ENCODE measurements around the gene FBXO3.
A peak's percentile ranks its signal among the peaks of the same experiment; 100 is the strongest.

FBXO3 gene

DNA sequence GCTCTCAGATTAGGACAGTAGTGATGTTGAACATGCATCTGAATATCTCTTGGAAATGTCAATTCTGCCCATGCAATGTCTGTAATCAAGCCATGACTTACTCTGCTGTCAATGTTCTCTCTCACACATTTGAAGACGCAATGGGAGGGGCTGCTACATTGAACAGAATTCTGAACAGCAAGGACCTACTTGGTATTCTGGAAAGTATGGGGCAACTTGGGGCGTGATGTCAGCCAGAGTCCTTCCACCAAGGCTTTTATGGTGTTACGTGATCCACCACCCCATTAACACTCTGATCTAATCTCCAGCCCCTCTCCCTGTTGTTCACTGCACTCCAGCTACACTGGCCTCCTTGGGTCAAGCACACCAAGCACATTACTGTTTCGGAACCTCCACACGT is 31.0 kb downstream of the FBXO3 start:
- no peak overlapping the region for H3K4me2 ChIP-seq (ENCODE audit: low read depth, low read length, poor library complexity, severe bottlenecking)
- no peaks in the 10 kb centered on the region for H3K4me1 ChIP-seq (ENCODE audit: insufficient read depth, low read length, poor library complexity, severe bottlenecking)
- no peak overlapping the region for H3K4me3 ChIP-seq (ENCODE audit: low read length, poor library complexity, severe bottlenecking)
- H4K20me1 ChIP-seq (ENCODE audit: insufficient read depth, low read length, poor library complexity, severe bottlenecking), result no peaks in the 10 kb centered on the region
- H3F3A ChIP-seq (ENCODE audit: low read depth), result no peaks in the 10 kb centered on the region
- no peaks in the 10 kb centered on the region for H3K9me3 ChIP-seq (ENCODE audit: insufficient read depth, low read depth, low read length)
- peaks cover 9% of the 10 kb centered on the region; the same call in 1 of the 2 replicates for H3K36me3 ChIP-seq (ENCODE audit: insufficient read depth, low read length)
- no peak overlapping the region for H3K9ac ChIP-seq (ENCODE audit: low read depth, low read length, poor library complexity, severe bottlenecking)
- no peaks in the 10 kb centered on the region for H3K27me3 ChIP-seq (ENCODE audit: insufficient read depth, low read length, poor library complexity, severe bottlenecking)
- no peaks in the 10 kb centered on the region for H3K9me2 ChIP-seq (replicated peaks; ENCODE audit: low read depth, low read length)
- no peaks in the 10 kb centered on the region for H3K79me2 ChIP-seq (ENCODE audit: insufficient read depth, low read length)
- TF ChIP-seq EZH2phosphoT487 (IDR thresholded peaks at IDR 0.05; ENCODE audit: borderline replicate concordance) (no peak), CTCF (conservative IDR thresholded peaks at IDR 0.05; ENCODE audit: low read length) (no peak)
- no peak overlapping the region for H2AFZ ChIP-seq (ENCODE audit: low read length)

GRCh38 chr11:33742249-33742851 is 32.0 kb downstream of the FBXO3 start:
- Histone ChIP-seq H3K9me3 (ENCODE audit: insufficient read depth, low read depth, low read length) (no peaks in the 10 kb centered on the region), H3K9me2 (replicated peaks; ENCODE audit: low read depth, low read length) (no peaks in the 10 kb centered on the region), H3K79me2 (ENCODE audit: insufficient read depth, low read length) (no peaks in the 10 kb centered on the region), H3K4me1 (ENCODE audit: insufficient read depth, low read length, poor library complexity, severe bottlenecking) (no peaks in the 10 kb centered on the region), H3K9ac (ENCODE audit: low read depth, low read length, poor library complexity, severe bottlenecking) (no peak overlapping the region), H4K20me1 (ENCODE audit: insufficient read depth, low read length, poor library complexity, severe bottlenecking) (no peaks in the 10 kb centered on the region), H2AFZ (ENCODE audit: low read length) (no peak overlapping the region), H3K36me3 (ENCODE audit: insufficient read depth, low read length) (peaks cover 9% of the 10 kb centered on the region; the same call in 1 of the 2 replicates), H3K4me3 (ENCODE audit: low read length, poor library complexity, severe bottlenecking) (no peak overlapping the region), H3F3A (ENCODE audit: low read depth) (no peaks in the 10 kb centered on the region), H3K27me3 (ENCODE audit: insufficient read depth, low read length, poor library complexity, severe bottlenecking) (no peaks in the 10 kb centered on the region), H3K4me2 (ENCODE audit: low read depth, low read length, poor library complexity, severe bottlenecking) (no peak overlapping the region)
- TF ChIP-seq EZH2phosphoT487 (IDR thresholded peaks at IDR 0.05; ENCODE audit: borderline replicate concordance), result no peak
- TF ChIP-seq CTCF (conservative IDR thresholded peaks at IDR 0.05; ENCODE audit: low read length), result peak; percentile 63

GRCh38 chr11:33741806-33742205 is 32.5 kb downstream of the FBXO3 start:
- Histone ChIP-seq H3K4me3 (ENCODE audit: low read length, poor library complexity, severe bottlenecking) (no peak overlapping the region), H3K4me2 (ENCODE audit: low read depth, low read length, poor library complexity, severe bottlenecking) (no peak overlapping the region), H3K9ac (ENCODE audit: low read depth, low read length, poor library complexity, severe bottlenecking) (no peak overlapping the region), H3K36me3 (ENCODE audit: insufficient read depth, low read length) (peaks cover 6% of the 10 kb centered on the region; the same call in 1 of the 2 replicates), H3K9me2 (replicated peaks; ENCODE audit: low read depth, low read length) (no peaks in the 10 kb centered on the region), H3F3A (ENCODE audit: low read depth) (no peaks in the 10 kb centered on the region), H2AFZ (ENCODE audit: low read length) (no peak overlapping the region), H3K27me3 (ENCODE audit: insufficient read depth, low read length, poor library complexity, severe bottlenecking) (no peaks in the 10 kb centered on the region), H3K9me3 (ENCODE audit: insufficient read depth, low read depth, low read length) (no peaks in the 10 kb centered on the region), H4K20me1 (ENCODE audit: insufficient read depth, low read length, poor library complexity, severe bottlenecking) (no peaks in the 10 kb centered on the region), H3K79me2 (ENCODE audit: insufficient read depth, low read length) (no peaks in the 10 kb centered on the region), H3K4me1 (ENCODE audit: insufficient read depth, low read length, poor library complexity, severe bottlenecking) (no peaks in the 10 kb centered on the region)
- no peak for TF ChIP-seq EZH2phosphoT487 (IDR thresholded peaks at IDR 0.05; ENCODE audit: borderline replicate concordance)
- TF ChIP-seq CTCF (conservative IDR thresholded peaks at IDR 0.05; ENCODE audit: low read length), result no peak
